ENCODE results near the gene LRRC8B.
A peak's percentile ranks its signal among the peaks of the same experiment; 100 is the strongest.

- no peak for TF ChIP-seq EZH2phosphoT487 (IDR thresholded peaks at IDR 0.05; ENCODE audit: borderline replicate concordance, low read depth, low read length)
- peak; percentile 75 for TF ChIP-seq CTCF (conservative IDR thresholded peaks at IDR 0.05; ENCODE audit: low read length)
These were observed 91.3 kb downstream of the LRRC8B start for GRCh38 chr1:89615676-89616598.

All from OCI-LY7 (cell line).